CD14-positive monocyte (primary cell): ENCODE measurements around the gene AMBP. TPM values are rescaled to one million over a fixed set of nuclear protein-coding genes. Genes with fewer than 3 reads are reported as not detected.

Experiments used
- DNase-seq, 3 donors: peaks; one replicate each; pipeline ENCODE4 v3.0.0-alpha.2; 2011 to 2022
- H2AFZ ChIP-seq: 2 replicates; pipeline ENCODE4 v1.6.0; 2012; ENCODE audit warnings: mild to moderate bottlenecking, low read depth, low read length, inconsistent platforms; ENCODE audit not compliant: insufficient read depth, poor library complexity, severe bottlenecking
- H3K27ac ChIP-seq, 2 donors: 1 replicate in 1 of 2; 2 replicates in 1 of 2; pipeline ENCODE4 v1.5.1; 2012 to 2013; ENCODE audit warnings: low read length in 2 of 2, control low read depth in 1 of 2, inconsistent platforms in 1 of 2, low read depth in 1 of 2, mild to moderate bottlenecking in 1 of 2
- H3K27me3 ChIP-seq, 2 donors: one replicate each; pipeline versions ENCODE4 v1.6.0 to v1.6.1; 2011 to 2013; ENCODE audit warnings: low read length in 2 of 2; ENCODE audit not compliant: control insufficient read depth in 2 of 2, insufficient read depth in 2 of 2
- H3K36me3 ChIP-seq, 2 donors: replicated peaks in 1 of 2; 1 replicate in 1 of 2; 2 replicates in 1 of 2; pipeline versions ENCODE4 v1.5.1 to v1.6.1; 2012 to 2013; ENCODE audit warnings: low read length in 2 of 2, control low read depth in 1 of 2, inconsistent platforms in 1 of 2, mild to moderate bottlenecking in 1 of 2; ENCODE audit not compliant: insufficient read depth in 2 of 2, control insufficient read depth in 1 of 2
- H3K4me1 ChIP-seq, 2 donors: 1 replicate in 1 of 2; 2 replicates in 1 of 2; pipeline versions ENCODE4 v1.5.1 to v1.6.1; 2012 to 2013; ENCODE audit warnings: low read length in 2 of 2, control low read depth in 1 of 2, inconsistent platforms in 1 of 2, mild to moderate bottlenecking in 1 of 2, moderate library complexity in 1 of 2; ENCODE audit not compliant: insufficient read depth in 2 of 2, control insufficient read depth in 1 of 2
- H3K4me2 ChIP-seq: replicated peaks from 2 replicates; pipeline ENCODE3; 2012; ENCODE audit warnings: low read length, moderate library complexity, mild to moderate bottlenecking; ENCODE audit not compliant: poor library complexity, severe bottlenecking; ENCODE audit errors: extremely low read depth
- H3K4me3 ChIP-seq, 3 experiments: fragments of 200-600 bp in 1 of 3; sonication (generic) in 1 of 3; replicated peaks in 1 of 3; 1 replicate in 2 of 3; 2 replicates in 1 of 3; pipeline ENCODE4 v1.5.1; 2011 to 2013; ENCODE audit warnings: low read length in 3 of 3, mild to moderate bottlenecking in 3 of 3, control low read depth in 2 of 3, low read depth in 2 of 3, inconsistent platforms in 1 of 3, moderate library complexity in 1 of 3
- H3K79me2 ChIP-seq: 2 replicates; pipeline ENCODE4 v1.6.0; 2012; ENCODE audit warnings: mild to moderate bottlenecking, control low read depth, inconsistent platforms, low read length, moderate library complexity; ENCODE audit not compliant: insufficient read depth
- H3K9ac ChIP-seq: 2 replicates; pipeline ENCODE4 v1.6.0; 2017; ENCODE audit warnings: low read length, mild to moderate bottlenecking; ENCODE audit not compliant: insufficient read depth, poor library complexity, severe bottlenecking
- H3K9me3 ChIP-seq, 2 donors: replicated peaks in 1 of 2; 1 replicate in 1 of 2; 2 replicates in 1 of 2; pipeline versions ENCODE4 v1.5.1 to v1.6.1; 2012 to 2013; ENCODE audit warnings: low read length in 2 of 2, control low read depth in 1 of 2; ENCODE audit not compliant: control insufficient read depth in 1 of 2, insufficient read depth in 1 of 2
- H4K20me1 ChIP-seq: 2 replicates; pipeline ENCODE4 v1.6.0; 2012; ENCODE audit warnings: mild to moderate bottlenecking, low read length, control low read depth, moderate library complexity; ENCODE audit not compliant: insufficient read depth
- H3K27ac Mint-ChIP-seq, 7 donors: one replicate each; pipeline ENCODE4 v1.8.0; 2020; ENCODE audit warnings: mild to moderate bottlenecking in 7 of 7, mixed read lengths in 7 of 7, moderate library complexity in 6 of 7, inconsistent platforms in 2 of 7
- H3K27me3 Mint-ChIP-seq, 3 donors: one replicate each; pipeline ENCODE4 v1.8.0; 2021 to 2022; ENCODE audit warnings: low read depth in 3 of 3, mild to moderate bottlenecking in 3 of 3, mixed read lengths in 3 of 3, moderate library complexity in 3 of 3, inconsistent platforms in 1 of 3
- H3K36me3 Mint-ChIP-seq, 2 donors: one replicate each; pipeline ENCODE4 v1.8.0; 2020; ENCODE audit warnings: mixed read lengths in 2 of 2, inconsistent platforms in 1 of 2, mild to moderate bottlenecking in 1 of 2
- H3K4me1 Mint-ChIP-seq: one replicate; pipeline ENCODE4 v1.8.0; 2020; ENCODE audit warnings: mild to moderate bottlenecking, mixed read lengths
- H3K4me3 Mint-ChIP-seq, 2 donors: one replicate each; pipeline ENCODE4 v1.8.0; 2020; ENCODE audit warnings: mild to moderate bottlenecking in 2 of 2, mixed read lengths in 2 of 2, moderate library complexity in 1 of 2
- H3K9me3 Mint-ChIP-seq, 7 donors: one replicate each; pipeline ENCODE4 v1.8.0; 2020 to 2022; ENCODE audit warnings: mixed read lengths in 7 of 7, mild to moderate bottlenecking in 6 of 7, moderate library complexity in 6 of 7, inconsistent platforms in 2 of 7
- WGBS: methylation state at CpG from one replicate; pipeline ENCODE4 v1.1.5; 2013; ENCODE audit warnings: missing lambda C conversion rate; ENCODE audit not compliant: insufficient coverage; 5-methylcytosine and 5-hydroxymethylcytosine counted together
- intact Hi-C, 2 donors: fragments of 100-400 bp; cut with micrococcal nuclease; formaldehyde crosslinking; loops; one replicate each; pipeline versions ENCODE4 v1.15.0 to v1.15.1; 2023
- polyA plus RNA-seq, 3 donors: library from polyadenylated mRNA; depleted of rRNA in 1 of 3; unstranded in 2 of 3; stranded (reverse) in 1 of 3; fragments of 300-500 nt in 2 of 3; fragments of >200 nt in 1 of 3; fragmentation: Illumina TruSeq in 2 of 3; gene quantifications; 1 replicate in 2 of 3; 2 replicates in 1 of 3; pipeline ENCODE4 v1.2.3, GENCODE V29; 2012 to 2021
- TF ChIP-seq, protein P1 (sequence below): fragments of 200-600 bp; IDR thresholded peaks from one replicate; pipeline ENCODE4 v1.8.0; 2022; ENCODE audit warnings: antibody characterized with exemption, mild to moderate bottlenecking

AMBP gene
- polyA plus RNA-seq, 3 donors, result not detected

DNA sequence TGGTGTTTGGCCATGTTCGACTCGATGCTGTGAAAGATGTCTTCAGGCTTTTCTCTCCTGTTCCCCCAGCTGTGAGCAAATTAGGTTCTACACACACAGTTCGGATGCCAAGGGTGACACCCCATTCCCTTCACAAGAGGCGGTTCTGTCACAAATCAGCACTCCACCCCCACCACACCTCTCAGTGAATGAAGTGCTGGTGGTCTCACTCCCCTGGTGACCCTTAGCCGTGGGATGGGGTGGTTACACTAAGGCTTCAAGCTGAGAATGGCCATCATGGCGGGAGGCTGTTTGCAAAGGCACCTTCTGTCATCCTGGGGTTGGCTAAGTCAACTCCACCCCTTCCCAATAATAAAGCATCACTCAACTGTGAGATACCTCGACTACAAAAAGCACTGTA is 26.4 kb downstream of the AMBP start:
- DNase-seq, result no peak
- H3K4me1 Mint-ChIP-seq, result no peaks in the 10 kb centered on the region
- Histone ChIP-seq H3K27me3 (no peaks in the 10 kb centered on the region), H3K27ac (no peak overlapping the region), H3K4me3 (no peak overlapping the region), H3K4me2 (no peak overlapping the region), H3K36me3 (peaks cover 15 to 29% of the 10 kb centered on the region in 2 donors), H2AFZ (no peak overlapping the region), H3K9ac (no peak overlapping the region), H3K9me3 (no peaks in the 10 kb centered on the region), H3K4me1 (no peaks in the 10 kb centered on the region), H3K79me2 (no peaks in the 10 kb centered on the region), H4K20me1 (no peaks in the 10 kb centered on the region)
- TF ChIP-seq, protein P1, sequence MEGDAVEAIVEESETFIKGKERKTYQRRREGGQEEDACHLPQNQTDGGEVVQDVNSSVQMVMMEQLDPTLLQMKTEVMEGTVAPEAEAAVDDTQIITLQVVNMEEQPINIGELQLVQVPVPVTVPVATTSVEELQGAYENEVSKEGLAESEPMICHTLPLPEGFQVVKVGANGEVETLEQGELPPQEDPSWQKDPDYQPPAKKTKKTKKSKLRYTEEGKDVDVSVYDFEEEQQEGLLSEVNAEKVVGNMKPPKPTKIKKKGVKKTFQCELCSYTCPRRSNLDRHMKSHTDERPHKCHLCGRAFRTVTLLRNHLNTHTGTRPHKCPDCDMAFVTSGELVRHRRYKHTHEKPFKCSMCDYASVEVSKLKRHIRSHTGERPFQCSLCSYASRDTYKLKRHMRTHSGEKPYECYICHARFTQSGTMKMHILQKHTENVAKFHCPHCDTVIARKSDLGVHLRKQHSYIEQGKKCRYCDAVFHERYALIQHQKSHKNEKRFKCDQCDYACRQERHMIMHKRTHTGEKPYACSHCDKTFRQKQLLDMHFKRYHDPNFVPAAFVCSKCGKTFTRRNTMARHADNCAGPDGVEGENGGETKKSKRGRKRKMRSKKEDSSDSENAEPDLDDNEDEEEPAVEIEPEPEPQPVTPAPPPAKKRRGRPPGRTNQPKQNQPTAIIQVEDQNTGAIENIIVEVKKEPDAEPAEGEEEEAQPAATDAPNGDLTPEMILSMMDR, result no peak
- H3K9me3 Mint-ChIP-seq, result no peaks in the 10 kb centered on the region
- peaks cover 0 to 2% (median 0%) of the 10 kb centered on the region in 3 donors for H3K27me3 Mint-ChIP-seq
- H3K27ac Mint-ChIP-seq, result peak overlapping the region in 1 of 7 donors; percentile 18
- intact Hi-C loops, result no loop called here
- WGBS, result 89% methylated on average over 2 of the region's 7 CpGs
- H3K4me3 Mint-ChIP-seq, result no peak overlapping the region
- peaks cover 20 to 29% of the 10 kb centered on the region in 2 donors for H3K36me3 Mint-ChIP-seq

DNA sequence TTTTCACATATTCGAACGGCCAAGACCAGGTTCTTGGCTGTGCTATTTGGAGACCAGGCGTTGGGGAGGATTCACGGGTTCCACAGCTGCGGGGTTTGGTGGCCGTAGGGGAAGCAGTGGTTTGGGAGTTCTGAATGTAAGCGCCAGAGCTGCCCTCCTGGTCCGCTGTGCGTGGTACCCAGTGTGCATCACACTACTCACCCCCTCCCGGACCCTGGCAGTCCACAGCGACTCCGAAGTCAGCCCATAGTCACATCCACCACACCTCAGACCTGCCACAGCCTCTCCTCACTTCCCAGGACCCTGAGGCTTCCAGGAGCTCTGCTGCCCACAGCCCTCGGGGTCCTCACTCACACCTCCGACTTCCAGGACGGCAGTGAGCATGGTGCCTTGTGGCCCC is 26.8 kb downstream of the AMBP start:
- Histone ChIP-seq H3K9ac (no peak overlapping the region), H3K9me3 (no peaks in the 10 kb centered on the region), H3K4me3 (no peak overlapping the region), H3K4me1 (no peaks in the 10 kb centered on the region), H3K27me3 (no peaks in the 10 kb centered on the region), H3K4me2 (no peak overlapping the region), H4K20me1 (no peaks in the 10 kb centered on the region), H3K79me2 (no peaks in the 10 kb centered on the region), H2AFZ (no peak overlapping the region), H3K27ac (no peak overlapping the region), H3K36me3 (peaks cover 15 to 29% of the 10 kb centered on the region in 2 donors)
- peaks cover 20 to 32% of the 10 kb centered on the region in 2 donors for H3K36me3 Mint-ChIP-seq
- no peaks in the 10 kb centered on the region for H3K4me1 Mint-ChIP-seq
- intact Hi-C loops, result no loop called here
- H3K9me3 Mint-ChIP-seq, result no peaks in the 10 kb centered on the region
- H3K4me3 Mint-ChIP-seq, result no peak overlapping the region
- peaks cover 0 to 2% (median 0%) of the 10 kb centered on the region in 3 donors for H3K27me3 Mint-ChIP-seq
- DNase-seq, result no peak
- 100% methylated on average over 9 of the region's 15 CpGs for WGBS
- H3K27ac Mint-ChIP-seq, result no peak overlapping the region
- TF ChIP-seq, protein P1, result no peak
